Measurements from ENCODE around the gene VWA5A. TPM values are rescaled to one million over a fixed set of nuclear protein-coding genes. Genes with fewer than 3 reads are reported as not detected.

VWA5A gene, protein sequence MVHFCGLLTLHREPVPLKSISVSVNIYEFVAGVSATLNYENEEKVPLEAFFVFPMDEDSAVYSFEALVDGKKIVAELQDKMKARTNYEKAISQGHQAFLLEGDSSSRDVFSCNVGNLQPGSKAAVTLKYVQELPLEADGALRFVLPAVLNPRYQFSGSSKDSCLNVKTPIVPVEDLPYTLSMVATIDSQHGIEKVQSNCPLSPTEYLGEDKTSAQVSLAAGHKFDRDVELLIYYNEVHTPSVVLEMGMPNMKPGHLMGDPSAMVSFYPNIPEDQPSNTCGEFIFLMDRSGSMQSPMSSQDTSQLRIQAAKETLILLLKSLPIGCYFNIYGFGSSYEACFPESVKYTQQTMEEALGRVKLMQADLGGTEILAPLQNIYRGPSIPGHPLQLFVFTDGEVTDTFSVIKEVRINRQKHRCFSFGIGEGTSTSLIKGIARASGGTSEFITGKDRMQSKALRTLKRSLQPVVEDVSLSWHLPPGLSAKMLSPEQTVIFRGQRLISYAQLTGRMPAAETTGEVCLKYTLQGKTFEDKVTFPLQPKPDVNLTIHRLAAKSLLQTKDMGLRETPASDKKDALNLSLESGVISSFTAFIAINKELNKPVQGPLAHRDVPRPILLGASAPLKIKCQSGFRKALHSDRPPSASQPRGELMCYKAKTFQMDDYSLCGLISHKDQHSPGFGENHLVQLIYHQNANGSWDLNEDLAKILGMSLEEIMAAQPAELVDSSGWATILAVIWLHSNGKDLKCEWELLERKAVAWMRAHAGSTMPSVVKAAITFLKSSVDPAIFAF
- polyA plus RNA-seq = 12.8 TPM

DNA sequence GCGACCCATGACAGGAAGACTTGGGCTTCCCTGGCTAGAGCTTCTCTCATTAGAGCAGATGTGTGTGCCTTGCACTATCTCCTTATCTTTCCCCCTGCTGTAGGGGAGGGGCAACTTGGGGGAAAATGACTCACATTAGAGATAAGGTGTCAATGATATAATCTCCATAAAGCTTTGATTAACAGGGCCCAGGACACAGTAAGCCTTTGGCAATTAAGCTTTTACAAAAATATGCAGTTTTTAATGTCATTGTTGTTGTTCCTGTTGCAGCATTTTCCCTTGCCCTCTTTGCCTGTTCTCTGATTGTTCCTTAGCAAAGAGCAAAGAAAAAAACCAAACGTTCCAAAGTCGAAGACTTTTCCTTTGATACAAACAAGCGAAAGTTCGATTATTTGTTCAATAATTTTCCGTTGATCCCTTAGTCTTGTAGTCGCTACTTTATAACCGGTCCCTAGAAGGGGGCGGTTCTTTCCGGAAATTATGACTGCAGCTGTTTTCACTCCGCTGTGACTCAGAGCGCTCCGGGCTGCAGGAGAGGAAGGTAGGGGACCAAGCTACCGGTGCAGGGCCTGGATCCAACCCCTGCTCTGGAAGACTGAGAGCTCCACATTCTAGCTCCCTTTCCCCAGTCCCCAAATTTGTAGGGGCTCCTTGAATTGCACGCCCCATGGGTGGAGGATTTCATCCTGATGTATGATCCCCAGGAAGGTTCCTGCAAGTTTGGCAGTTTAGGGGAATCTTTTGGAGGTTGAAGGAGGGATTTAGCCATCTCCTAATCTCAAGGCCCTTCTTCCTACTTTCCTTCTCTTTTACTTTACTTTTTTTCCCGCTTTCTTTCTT lies at the start of gene VWA5A:
VWA5A (plus strand) TSS at position 509 of the 840 bp plus-strand sequence. CDS start 2,062 bp downstream, outside the sequence.
- peak within 1 kb of the TSS; percentile 78 to 96 (median 88) for H3K4me3 Mint-ChIP-seq
- no peaks in the 10 kb centered on the region for H3K9me3 Mint-ChIP-seq
- H3K36me3 Mint-ChIP-seq = peaks cover 8% of the 10 kb centered on the region
- H3K27me3 Mint-ChIP-seq = peaks cover 2% of the 10 kb centered on the region
- peaks cover 7 to 24% (median 20%) of the 10 kb centered on the region in 3 donors for H3K4me1 Mint-ChIP-seq
- H3K27ac Mint-ChIP-seq = no peak within 1 kb of the TSS

DNA sequence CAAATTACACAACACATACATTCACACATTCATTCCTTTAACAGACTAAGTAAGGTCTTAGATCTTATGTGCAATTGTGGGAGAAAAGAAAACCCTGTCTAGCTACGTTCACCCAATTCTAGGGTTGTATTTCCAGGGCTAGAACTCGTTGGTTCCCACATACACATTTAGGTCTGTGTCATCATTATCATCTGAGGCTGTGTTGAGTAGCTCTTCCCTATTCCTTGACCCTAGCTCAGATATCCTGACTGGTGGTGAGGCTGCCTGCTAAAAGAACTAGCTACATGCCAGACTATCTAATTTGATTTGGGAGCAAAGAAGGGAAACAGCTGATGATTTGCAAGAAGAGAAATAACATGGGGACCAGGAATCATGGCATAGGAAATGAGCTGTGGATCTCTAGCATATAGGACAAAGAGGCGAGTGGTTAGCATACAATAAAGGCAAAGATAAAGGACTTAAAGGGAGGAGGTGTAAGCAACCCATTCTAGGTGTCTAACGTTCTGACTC lies 46.6 kb upstream of the VWA5A start:
- Mint-ChIP-seq H3K36me3 (no peaks in the 10 kb centered on the region), H3K27me3 (peaks cover 21% of the 10 kb centered on the region), H3K4me3 (peak overlapping the region in 1 of 4 donors; percentile 13), H3K27ac (no peak overlapping the region), H3K9me3 (no peaks in the 10 kb centered on the region), H3K4me1 (peaks cover 8 to 14% (median 10%) of the 10 kb centered on the region in 3 donors)

DNA sequence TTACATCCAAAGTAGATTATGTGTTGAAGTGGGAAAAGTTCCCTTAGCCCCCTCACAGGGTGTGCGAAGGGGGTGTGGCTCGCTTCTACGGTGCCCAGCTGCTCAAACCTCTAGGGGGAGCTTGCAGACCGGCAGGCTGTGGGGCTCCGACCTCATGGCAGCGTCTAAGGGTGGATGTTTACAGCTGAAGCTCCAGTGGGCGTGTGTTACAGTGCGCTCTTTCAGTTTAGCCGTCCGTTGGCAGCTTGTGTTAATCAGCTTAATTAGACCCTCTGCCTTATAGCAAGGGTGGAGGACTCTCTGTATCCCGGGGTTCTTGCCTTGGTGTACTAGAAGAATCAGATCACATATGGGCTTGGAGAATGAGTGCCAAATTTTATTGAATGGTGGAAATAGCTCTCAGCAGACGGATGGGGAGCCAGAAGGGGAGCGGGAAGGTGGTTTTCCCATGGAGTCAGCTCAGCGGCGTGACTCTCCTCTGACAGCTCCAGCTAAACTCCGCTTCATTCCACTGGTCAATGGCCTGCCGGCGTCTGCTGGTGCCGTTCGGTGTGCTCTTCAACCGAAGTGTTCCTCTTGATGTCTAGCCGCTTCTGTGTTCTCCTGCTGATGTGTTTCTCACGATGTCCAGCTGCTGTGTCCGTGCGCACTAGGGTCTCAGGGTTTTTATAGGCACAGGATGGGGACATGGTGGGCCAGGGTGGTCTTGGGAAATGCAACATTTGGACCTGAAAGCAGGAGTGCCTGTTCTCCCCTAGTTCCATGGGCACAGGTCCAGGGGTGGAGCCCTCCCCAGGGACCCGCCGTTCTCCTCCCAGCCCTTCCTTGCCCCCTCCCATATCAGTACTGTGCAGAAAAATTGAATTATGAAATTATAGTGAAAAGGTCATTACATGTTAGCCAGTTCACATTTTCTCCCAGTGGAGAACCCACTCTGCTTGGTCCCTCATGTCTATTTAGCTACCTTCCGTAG lies 45.5 kb upstream of the VWA5A start:
- Mint-ChIP-seq H3K36me3 (no peaks in the 10 kb centered on the region), H3K4me3 (peak overlapping the region in 2 of 4 donors; percentile 75 to 87), H3K27me3 (peaks cover 19% of the 10 kb centered on the region), H3K4me1 (peaks cover 8 to 14% (median 11%) of the 10 kb centered on the region in 3 donors), H3K9me3 (no peaks in the 10 kb centered on the region), H3K27ac (no peak overlapping the region)

DNA sequence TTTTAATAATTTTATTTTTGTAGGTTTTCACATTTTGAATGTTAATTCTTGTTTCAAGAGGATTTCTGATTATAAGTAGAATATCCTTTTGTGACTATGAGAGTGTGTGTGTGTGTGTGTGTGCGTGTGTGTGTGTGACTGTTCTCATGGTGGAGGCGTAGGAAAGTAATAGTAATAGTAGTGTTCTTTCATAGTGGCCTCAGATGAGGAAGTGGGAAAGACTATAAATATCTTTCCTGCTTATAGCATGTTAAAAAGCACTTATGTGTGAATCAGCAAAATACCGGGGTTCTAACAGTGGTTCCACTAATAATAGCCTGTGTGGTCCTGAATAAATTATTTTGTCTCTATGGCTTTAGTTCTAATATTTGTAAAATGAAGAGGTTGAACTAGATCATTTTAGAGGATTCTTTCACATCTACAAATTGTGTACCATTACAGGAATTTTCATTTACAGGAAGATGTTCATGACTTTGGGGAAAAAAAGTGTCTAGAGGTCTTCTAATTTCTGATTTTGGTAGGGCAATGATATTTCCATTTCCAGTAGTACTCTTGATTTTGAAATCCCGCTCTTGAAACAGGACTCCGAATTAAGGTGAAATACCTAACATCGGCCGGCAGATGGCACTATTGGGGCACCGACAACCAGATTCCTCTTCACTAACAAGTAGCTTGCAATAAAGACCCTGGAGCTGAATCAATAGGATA lies 44.2 kb upstream of the VWA5A start:
- Mint-ChIP-seq H3K27me3 (peaks cover 19% of the 10 kb centered on the region), H3K4me1 (peaks cover 8 to 15% (median 14%) of the 10 kb centered on the region in 3 donors), H3K9me3 (no peaks in the 10 kb centered on the region), H3K4me3 (peak overlapping the region in 2 of 4 donors; percentile 19 to 55), H3K36me3 (no peaks in the 10 kb centered on the region), H3K27ac (peak overlapping the region in 1 of 3 donors; percentile 64)

DNA sequence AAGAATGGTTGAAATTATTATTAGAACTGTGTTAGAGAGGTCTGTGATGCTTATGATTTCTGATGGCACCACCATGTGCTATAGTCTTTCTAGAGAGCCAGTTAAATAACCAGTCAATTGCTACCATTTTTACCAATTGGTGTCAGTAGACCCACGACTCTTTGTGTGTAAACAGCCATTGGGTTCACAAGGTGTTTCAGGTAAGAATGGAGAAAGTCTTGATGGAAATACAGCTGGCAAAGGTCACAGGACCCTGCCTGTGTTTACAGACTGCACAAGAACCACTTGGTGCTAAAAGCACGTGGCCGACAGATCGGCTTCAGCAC lies 43.7 kb upstream of the VWA5A start:
- Mint-ChIP-seq H3K4me3 (no peak overlapping the region), H3K27ac (no peak overlapping the region), H3K27me3 (peaks cover 19% of the 10 kb centered on the region), H3K4me1 (peaks cover 8 to 20% (median 19%) of the 10 kb centered on the region in 3 donors), H3K9me3 (no peaks in the 10 kb centered on the region), H3K36me3 (no peaks in the 10 kb centered on the region)

DNA sequence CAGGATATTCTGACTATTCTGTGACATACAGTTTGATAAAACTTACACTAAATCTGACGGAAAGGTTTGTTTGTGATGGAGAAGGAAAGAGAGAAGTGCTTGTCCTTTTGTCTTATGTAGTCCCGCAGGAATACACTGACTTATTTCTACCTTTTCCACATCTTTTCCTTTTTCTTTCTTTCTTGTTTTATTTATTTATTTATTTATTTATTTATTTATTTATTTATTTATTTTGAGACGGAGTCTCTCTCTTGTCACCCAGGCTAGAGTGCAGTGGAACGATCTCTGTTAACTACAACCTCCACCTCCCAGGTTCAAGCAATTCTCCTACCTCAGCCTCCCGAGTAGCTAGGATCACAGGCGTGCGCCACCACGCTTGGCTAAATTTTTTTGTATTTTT lies 43.1 kb upstream of the VWA5A start:
- no peak overlapping the region for H3K4me3 Mint-ChIP-seq
- H3K27ac Mint-ChIP-seq = no peak overlapping the region
- no peaks in the 10 kb centered on the region for H3K9me3 Mint-ChIP-seq
- H3K36me3 Mint-ChIP-seq = no peaks in the 10 kb centered on the region
- peaks cover 8 to 21% (median 21%) of the 10 kb centered on the region in 3 donors for H3K4me1 Mint-ChIP-seq
- peaks cover 22% of the 10 kb centered on the region for H3K27me3 Mint-ChIP-seq

DNA sequence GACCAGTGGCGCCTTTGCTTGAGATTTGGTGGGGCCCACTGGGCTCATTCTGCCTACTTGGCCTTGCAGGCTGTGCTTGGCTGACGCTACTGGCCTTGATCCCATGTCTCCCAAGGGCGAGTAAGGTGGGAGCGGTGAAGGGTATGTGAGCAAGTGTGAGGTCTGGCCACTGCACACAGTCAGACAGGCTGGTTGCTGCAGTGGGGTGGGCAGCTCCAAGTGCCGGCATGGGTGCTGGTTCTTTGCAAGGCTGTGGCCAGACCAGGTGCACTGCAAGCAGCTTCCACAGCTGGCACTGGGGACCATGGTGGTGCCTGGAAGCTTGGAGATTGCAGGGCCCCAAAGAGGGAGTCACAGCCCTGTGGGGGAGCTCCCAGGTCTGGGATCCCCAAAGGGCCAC lies 40.7 kb upstream of the VWA5A start:
- Mint-ChIP-seq H3K4me1 (peaks cover 6 to 20% (median 18%) of the 10 kb centered on the region in 3 donors), H3K4me3 (no peak overlapping the region), H3K27me3 (peaks cover 22% of the 10 kb centered on the region), H3K9me3 (no peaks in the 10 kb centered on the region), H3K27ac (no peak overlapping the region), H3K36me3 (no peaks in the 10 kb centered on the region)

DNA sequence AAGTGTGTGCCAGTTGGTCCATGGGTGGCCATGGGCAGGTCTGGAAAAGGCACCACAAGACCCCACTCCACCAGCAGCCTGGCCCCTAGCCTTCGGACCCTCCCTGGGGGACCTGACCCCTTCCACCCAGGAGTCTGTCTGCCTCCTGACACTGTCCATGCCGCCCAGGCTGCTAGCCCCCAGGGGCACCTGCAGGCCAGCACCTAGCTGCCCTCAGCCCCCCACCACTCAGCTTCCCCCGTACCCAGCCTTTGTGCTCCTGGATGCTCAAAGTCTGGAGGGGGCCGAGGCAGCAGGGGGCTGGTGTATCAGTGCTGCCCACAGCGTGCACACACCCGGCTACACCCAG lies 39.8 kb upstream of the VWA5A start:
- H3K4me3 Mint-ChIP-seq = no peak overlapping the region
- peaks cover 22% of the 10 kb centered on the region for H3K27me3 Mint-ChIP-seq
- no peaks in the 10 kb centered on the region for H3K36me3 Mint-ChIP-seq
- H3K9me3 Mint-ChIP-seq = no peaks in the 10 kb centered on the region
- no peak overlapping the region for H3K27ac Mint-ChIP-seq
- peaks cover 6 to 16% (median 14%) of the 10 kb centered on the region in 3 donors for H3K4me1 Mint-ChIP-seq

DNA sequence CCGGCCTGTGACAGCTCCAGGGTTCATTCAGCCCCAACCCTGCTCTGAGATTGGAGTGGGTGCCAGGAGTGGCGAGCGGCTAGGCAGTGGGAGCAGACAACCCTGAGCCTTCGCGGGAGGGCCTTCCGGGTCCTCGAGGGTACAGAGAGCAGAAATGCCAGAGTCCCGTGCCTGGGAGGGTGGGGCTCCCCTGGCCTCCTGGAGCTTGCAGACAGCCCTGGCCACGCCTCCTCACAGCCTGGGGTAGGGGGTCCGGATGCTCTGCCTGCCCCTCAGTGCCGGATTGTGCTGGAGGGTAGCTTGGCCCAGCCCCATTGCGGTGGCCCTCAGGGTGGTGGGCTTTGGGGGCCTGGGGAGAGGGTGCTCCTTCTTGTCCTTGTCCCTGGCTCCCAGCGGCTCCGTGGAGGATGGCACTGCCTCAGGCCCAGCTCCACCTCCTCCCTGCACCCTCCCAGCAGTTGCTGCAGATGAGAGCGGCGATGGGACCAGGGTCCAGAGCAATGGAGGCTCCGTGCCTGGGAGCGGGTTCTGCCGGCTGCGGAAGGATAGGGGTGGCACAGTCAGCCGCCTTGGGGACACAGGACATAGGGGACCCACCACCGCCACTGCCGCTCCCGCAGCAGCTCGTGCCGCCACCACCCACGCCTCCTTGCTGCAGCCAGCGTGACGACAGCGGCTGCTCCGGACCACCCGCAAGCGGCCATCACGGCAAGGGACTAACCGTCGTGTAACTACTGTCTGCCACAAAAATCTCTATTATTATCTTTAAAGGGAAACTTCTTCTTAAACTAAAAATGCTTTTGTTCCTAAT lies 39.2 kb upstream of the VWA5A start:
- H3K4me1 Mint-ChIP-seq = peaks cover 4 to 13% (median 11%) of the 10 kb centered on the region in 3 donors
- no peaks in the 10 kb centered on the region for H3K9me3 Mint-ChIP-seq
- H3K27me3 Mint-ChIP-seq = peaks cover 22% of the 10 kb centered on the region
- no peaks in the 10 kb centered on the region for H3K36me3 Mint-ChIP-seq
- no peak overlapping the region for H3K27ac Mint-ChIP-seq
- H3K4me3 Mint-ChIP-seq = peak overlapping the region in 3 of 4 donors; percentile 61 to 84 (median 71)

DNA sequence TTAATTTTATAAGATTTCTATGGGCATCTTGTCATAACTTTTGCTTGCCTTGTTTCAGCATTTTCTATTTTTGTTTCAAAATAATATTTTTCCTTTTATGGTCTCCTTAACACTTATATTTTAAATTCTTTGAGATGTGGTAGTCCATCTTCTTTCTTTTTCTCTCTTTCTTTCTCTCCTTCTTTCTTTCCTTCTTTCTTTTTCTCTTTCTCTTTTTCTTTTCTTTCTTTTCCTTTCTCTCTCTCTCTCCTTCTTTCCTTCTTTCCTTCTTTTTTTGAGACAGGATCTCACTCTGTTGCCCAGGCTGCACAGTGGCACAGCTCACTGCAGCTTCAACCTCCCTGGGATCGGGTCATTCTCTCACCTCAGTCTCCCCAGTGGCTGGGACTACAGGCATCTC lies 38.0 kb upstream of the VWA5A start:
- Mint-ChIP-seq H3K4me1 (peaks cover 0 to 11% (median 7%) of the 10 kb centered on the region in 3 donors), H3K27me3 (peaks cover 22% of the 10 kb centered on the region), H3K36me3 (no peaks in the 10 kb centered on the region), H3K4me3 (no peak overlapping the region), H3K9me3 (no peaks in the 10 kb centered on the region), H3K27ac (no peak overlapping the region)

DNA sequence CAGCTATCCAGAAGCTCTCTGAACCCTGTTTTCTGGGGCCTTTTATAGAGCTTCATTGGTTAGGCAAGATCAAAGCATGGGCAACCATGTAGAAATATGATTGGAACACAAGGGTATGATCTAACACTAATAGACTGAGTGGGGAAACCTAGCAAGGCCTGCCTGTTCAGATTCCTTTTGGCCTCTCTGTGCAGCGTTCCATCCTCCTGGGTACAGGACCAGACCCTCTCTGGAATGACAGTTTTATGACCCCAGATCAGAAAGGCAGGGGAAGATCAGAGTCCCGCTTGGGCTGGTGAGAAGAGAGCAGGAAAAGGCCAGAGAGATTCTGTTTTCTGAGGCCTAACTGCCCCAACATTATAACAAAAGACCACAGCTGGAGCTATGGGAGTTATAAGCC lies 36.7 kb upstream of the VWA5A start:
- Mint-ChIP-seq H3K27ac (no peak overlapping the region), H3K4me3 (no peak overlapping the region), H3K9me3 (no peaks in the 10 kb centered on the region), H3K4me1 (peaks cover 0 to 11% (median 7%) of the 10 kb centered on the region in 3 donors), H3K36me3 (no peaks in the 10 kb centered on the region), H3K27me3 (peaks cover 20% of the 10 kb centered on the region)

DNA sequence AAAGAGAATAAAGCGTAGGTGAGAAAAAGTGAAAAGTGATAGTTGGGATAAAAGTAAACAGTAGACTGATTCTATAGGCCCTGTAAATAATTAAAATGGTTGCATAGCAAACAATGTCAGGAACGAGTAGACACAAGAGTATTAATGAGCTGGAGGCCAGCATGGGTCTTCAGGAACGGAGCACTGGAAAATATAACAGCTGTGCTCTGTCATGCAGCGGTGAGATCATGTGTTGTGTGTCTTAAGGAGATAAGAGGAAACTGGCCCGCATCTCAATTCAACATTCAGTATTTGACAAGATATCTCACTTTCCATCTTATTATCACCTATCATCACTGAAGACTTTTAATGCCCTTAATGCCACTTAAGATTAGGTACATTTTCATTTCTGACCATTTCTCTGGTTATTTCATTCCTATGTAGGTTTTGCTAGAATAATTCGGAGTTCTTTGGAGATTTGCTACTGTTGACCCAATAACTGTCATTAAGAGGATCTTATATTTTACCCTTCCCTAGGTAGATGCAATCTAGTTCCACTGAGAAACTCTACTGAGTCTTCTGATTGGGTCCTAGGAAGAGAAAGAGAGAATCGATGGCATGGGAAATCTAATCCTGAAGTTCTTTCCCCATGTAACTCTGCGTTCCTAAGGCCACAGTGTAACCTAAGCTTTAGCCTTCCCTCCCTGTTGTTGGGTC lies 35.5 kb upstream of the VWA5A start:
- no peak overlapping the region for H3K27ac Mint-ChIP-seq
- H3K9me3 Mint-ChIP-seq = no peaks in the 10 kb centered on the region
- peaks cover 20% of the 10 kb centered on the region for H3K27me3 Mint-ChIP-seq
- no peaks in the 10 kb centered on the region for H3K36me3 Mint-ChIP-seq
- H3K4me3 Mint-ChIP-seq = no peak overlapping the region
- H3K4me1 Mint-ChIP-seq = peaks cover 0 to 9% (median 7%) of the 10 kb centered on the region in 3 donors

All from IgD-negative memory B cell (primary cell).